H1 (cell line): Measurements from ENCODE around the gene UPP1. TPM values are rescaled to one million over a fixed set of nuclear protein-coding genes. Genes with fewer than 3 reads are reported as not detected.
A peak's percentile ranks its signal among the peaks of the same experiment; 100 is the strongest.

ENCODE experiments used
- CTCF ChIA-PET: fragments of 300-600 bp; sonication (Branson Sonifier 250); formaldehyde crosslinking; loops from one replicate; lab custom pipeline; 2021; ENCODE audit not compliant: partially characterized antibody; lab: Charles Lee
- POLR2A ChIA-PET: fragments of 300-600 bp; sonication (Branson Sonifier 250); formaldehyde crosslinking; loops from one replicate; lab custom pipeline; 2021; ENCODE audit warnings: inconsistent platforms; ENCODE audit not compliant: partially characterized antibody; lab: Charles Lee
- DNase-seq, 2 experiments: peaks; one replicate each; pipeline versions ENCODE4 v3.0.0 to v3.0.0-alpha.2; 2010 to 2022; ENCODE audit warnings: low spot score in 2 of 2, low read depth in 1 of 2, mixed read lengths in 1 of 2
- FAIRE-seq: peaks from 2 replicates; lab custom pipeline; 2011; peaks lifted over from hg19 to GRCh38; lab: Jason Lieb, UNC
- H2AFZ ChIP-seq: 2 replicates; pipeline ENCODE4 v1.8.1; 2012; ENCODE audit warnings: low read length, inconsistent platforms
- H2AK5ac ChIP-seq: 2 replicates; pipeline ENCODE4 v1.6.1; 2013; ENCODE audit warnings: low read depth, low read length
- H2BK120ac ChIP-seq: replicated peaks from 2 replicates; pipeline ENCODE3; 2013; ENCODE audit warnings: low read depth, low read length, inconsistent platforms
- H2BK12ac ChIP-seq: 2 replicates; pipeline ENCODE4 v1.6.1; 2013; ENCODE audit warnings: low read depth, low read length
- H2BK15ac ChIP-seq: 2 replicates; pipeline ENCODE4 v1.6.1; 2013; ENCODE audit warnings: low read length
- H2BK20ac ChIP-seq: 2 replicates; pipeline ENCODE4 v1.6.1; 2013; ENCODE audit warnings: low read length
- H2BK5ac ChIP-seq: 2 replicates; pipeline ENCODE4 v1.6.1; 2013; ENCODE audit warnings: low read depth, low read length
- H3K14ac ChIP-seq: 2 replicates; pipeline ENCODE4 v1.6.1; 2013; ENCODE audit warnings: inconsistent platforms; ENCODE audit not compliant: insufficient read length
- H3K18ac ChIP-seq: 2 replicates; pipeline ENCODE4 v1.6.1; 2013; ENCODE audit warnings: low read length; ENCODE audit errors: extremely low read depth
- H3K23ac ChIP-seq: 2 replicates; pipeline ENCODE4 v1.6.1; 2013; ENCODE audit warnings: inconsistent platforms; ENCODE audit not compliant: insufficient read length
- H3K23me2 ChIP-seq: 2 replicates; pipeline ENCODE4 v1.6.1; 2013; ENCODE audit warnings: low read depth, low read length
- H3K27ac ChIP-seq: 2 replicates; pipeline ENCODE4 v1.6.1; 2011; ENCODE audit warnings: low read depth, low read length, inconsistent platforms
- H3K27me3 ChIP-seq, 4 experiments: replicated peaks in 1 of 4; 1 replicate in 1 of 4; 2 replicates in 3 of 4; pipeline versions ENCODE4 v1.6.1 to v1.8.1; 2011 to 2013; ENCODE audit warnings: low read length in 3 of 4, mild to moderate bottlenecking in 3 of 4, inconsistent platforms in 2 of 4, mixed read lengths in 2 of 4, moderate library complexity in 1 of 4; ENCODE audit not compliant: control insufficient read depth in 3 of 4, insufficient read depth in 3 of 4; ENCODE audit errors: extremely low read depth in 1 of 4
- H3K36me3 ChIP-seq, 4 experiments: 2 replicates each; pipeline versions ENCODE4 v1.6.1 to v1.8.1; 2011 to 2013; ENCODE audit warnings: mild to moderate bottlenecking in 4 of 4, low read length in 3 of 4, moderate library complexity in 2 of 4, control low read depth in 1 of 4, inconsistent platforms in 1 of 4; ENCODE audit not compliant: insufficient read depth in 4 of 4, control insufficient read depth in 2 of 4
- H3K4ac ChIP-seq: replicated peaks from 2 replicates; pipeline ENCODE3; 2013; ENCODE audit warnings: low read length, low read depth, mixed read lengths, inconsistent platforms; ENCODE audit not compliant: insufficient read length
- H3K4me1 ChIP-seq, 4 experiments: replicated peaks in 1 of 4; 1 replicate in 1 of 4; 2 replicates in 3 of 4; pipeline versions ENCODE4 v1.6.1 to v1.8.1; 2011 to 2013; ENCODE audit warnings: low read length in 3 of 4, inconsistent platforms in 2 of 4, mixed read lengths in 1 of 4; ENCODE audit not compliant: insufficient read depth in 4 of 4, control insufficient read depth in 3 of 4
- H3K4me2 ChIP-seq, 2 experiments: 2 replicates each; pipeline versions ENCODE4 v1.6.1 to v1.8.1; 2011 to 2013; ENCODE audit warnings: low read depth in 2 of 2, low read length in 2 of 2, control low read depth in 1 of 2, inconsistent platforms in 1 of 2, mild to moderate bottlenecking in 1 of 2; ENCODE audit not compliant: insufficient read depth in 1 of 2
- H3K4me3 ChIP-seq, 4 experiments: fragments of 200-600, 300-600 bp in 1 of 4; sonication (generic), shearing (Covaris generic), sonication (Bioruptor Twin) in 1 of 4; 2 replicates each; pipeline versions ENCODE4 v1.5.1 to v1.8.1; 2011 to 2016; ENCODE audit warnings: low read length in 4 of 4, low read depth in 3 of 4, control low read depth in 2 of 4, inconsistent platforms in 2 of 4, mild to moderate bottlenecking in 2 of 4, mixed read lengths in 1 of 4, moderate library complexity in 1 of 4; ENCODE audit not compliant: insufficient read depth in 2 of 4; ENCODE audit errors: extremely low read depth in 1 of 4
- H3K56ac ChIP-seq: replicated peaks from 2 replicates; pipeline ENCODE3; 2013; ENCODE audit warnings: low read depth, mild to moderate bottlenecking, mixed read lengths, low read length, inconsistent platforms; ENCODE audit not compliant: insufficient read length
- H3K79me1 ChIP-seq: 2 replicates; pipeline ENCODE4 v1.6.1; 2013; ENCODE audit warnings: low read depth, low read length, control low read depth
- H3K79me2 ChIP-seq, 2 experiments: 2 replicates each; pipeline versions ENCODE4 v1.6.1 to v1.8.1; 2012 to 2013; ENCODE audit warnings: low read length in 2 of 2, mild to moderate bottlenecking in 2 of 2, inconsistent platforms in 1 of 2; ENCODE audit not compliant: insufficient read depth in 2 of 2, control insufficient read depth in 1 of 2
- H3K9ac ChIP-seq, 4 experiments: replicated peaks in 1 of 4; 1 replicate in 1 of 4; 2 replicates in 3 of 4; pipeline versions ENCODE4 v1.6.1 to v1.8.1; 2011 to 2013; ENCODE audit warnings: low read depth in 3 of 4, low read length in 3 of 4, control low read depth in 2 of 4, mild to moderate bottlenecking in 2 of 4, moderate library complexity in 2 of 4, inconsistent platforms in 1 of 4; ENCODE audit errors: extremely low read depth in 1 of 4
- H3K9me3 ChIP-seq, 2 experiments: 2 replicates each; pipeline versions ENCODE4 v1.6.1 to v1.8.1; 2012 to 2013; ENCODE audit warnings: mild to moderate bottlenecking in 2 of 2, moderate library complexity in 2 of 2, control low read depth in 1 of 2, inconsistent platforms in 1 of 2, low read depth in 1 of 2, low read length in 1 of 2, mixed read lengths in 1 of 2; ENCODE audit not compliant: insufficient read depth in 2 of 2
- H4K20me1 ChIP-seq, 2 experiments: replicated peaks in 1 of 2; 2 replicates each; pipeline versions ENCODE3 to v1.8.1; 2011 to 2013; ENCODE audit warnings: inconsistent platforms in 2 of 2, low read length in 2 of 2, mild to moderate bottlenecking in 1 of 2; ENCODE audit not compliant: insufficient read depth in 2 of 2, control insufficient read depth in 1 of 2
- H4K5ac ChIP-seq: 2 replicates; pipeline ENCODE4 v1.6.1; 2013; ENCODE audit warnings: low read length, low read depth, mixed read lengths, inconsistent platforms; ENCODE audit not compliant: insufficient read length
- H4K8ac ChIP-seq: 2 replicates; pipeline ENCODE4 v1.8.0; 2013; ENCODE audit warnings: mild to moderate bottlenecking, moderate library complexity, low read length, inconsistent platforms; ENCODE audit not compliant: insufficient read depth; ENCODE audit errors: extremely low read depth
- H4K91ac ChIP-seq: replicated peaks from 2 replicates; pipeline ENCODE3; 2013; ENCODE audit warnings: low read length, mixed read lengths, inconsistent platforms; ENCODE audit not compliant: insufficient read length
- CBX8 ChIP-seq: fragments of 300-800, 300-1000 bp; sonication (generic); IDR thresholded peaks from 2 replicates; pipeline ENCODE4 v1.7.1; 2016; ENCODE audit warnings: low read depth, low read length, borderline replicate concordance
- CEBPB ChIP-seq: IDR thresholded peaks from 2 replicates; pipeline ENCODE4 v1.6.1; 2012; ENCODE audit warnings: low read depth, low read length
- MAFK ChIP-seq: IDR thresholded peaks from 2 replicates; pipeline ENCODE4 v1.6.1; 2012; ENCODE audit warnings: low read depth, mild to moderate bottlenecking, improper control_type of control experiment, low read length
- POLR2A ChIP-seq, 2 experiments: IDR thresholded peaks; 1 replicate in 1 of 2; 2 replicates in 1 of 2; pipeline ENCODE4 v1.6.1; 2011; ENCODE audit warnings: low read depth in 2 of 2, low read length in 2 of 2, mild to moderate bottlenecking in 2 of 2; ENCODE audit errors: control extremely low read depth in 1 of 2
- YY1 ChIP-seq: IDR thresholded peaks from 2 replicates; pipeline ENCODE4 v1.6.1; 2011; ENCODE audit warnings: low read depth, mild to moderate bottlenecking, low read length
- WGBS, 2 experiments: shearing (Covaris generic) in 1 of 2; methylation state at CpG; one replicate each; pipeline versions ENCODE4 v1.1.6 to v1.1.7; 2013 to 2015; ENCODE audit warnings: low lambda C conversion rate in 2 of 2, mixed read lengths in 2 of 2, inconsistent platforms in 1 of 2, low coverage in 1 of 2, missing lambda C conversion rate in 1 of 2; ENCODE audit not compliant: insufficient replicate concordance in 2 of 2, insufficient coverage in 1 of 2, insufficient read length in 1 of 2; ENCODE audit errors: extremely low coverage in 1 of 2, missing lambda C conversion rate in 1 of 2; 5-methylcytosine and 5-hydroxymethylcytosine counted together
- polyA plus RNA-seq, 7 experiments: library from polyadenylated mRNA; depleted of rRNA in 3 of 7; stranded (reverse) in 5 of 7; unstranded in 2 of 7; fragments of >200 nt in 5 of 7; fragments of 200-250 nt in 2 of 7; gene quantifications; 1 replicate in 5 of 7; 2 replicates in 1 of 7; 4 replicates in 1 of 7; pipeline versions ENCODE4 v1.2.1 to v1.2.3, GENCODE V29; 2011 to 2013; ENCODE audit warnings: missing spikeins in 2 of 7, mixed read lengths in 2 of 7
- total RNA-seq: library from RNA; stranded (reverse); fragmentation: NEBNext Ultra II Directional; extraction: Animal tissue kit (Norgen Biotek cat#: 25700); gene quantifications from 2 replicates; pipeline ENCODE4 v1.2.1, GENCODE V29; 2021
- TF ChIP-seq, protein P1 (sequence below): IDR thresholded peaks from 2 replicates; pipeline ENCODE4 v1.6.1; 2012; ENCODE audit warnings: inconsistent platforms
- TF ChIP-seq, protein P2 (sequence below), 3 experiments: IDR thresholded peaks; 1 replicate in 2 of 3; 2 replicates in 1 of 3; pipeline versions ENCODE4 v1.5.1 to v1.6.1; 2011; ENCODE audit warnings: low read length in 3 of 3, mild to moderate bottlenecking in 3 of 3, inconsistent platforms in 2 of 3, low read depth in 1 of 3, moderate library complexity in 1 of 3; ENCODE audit not compliant: insufficient read depth in 1 of 3; ENCODE audit errors: control extremely low read depth in 1 of 3
- TF ChIP-seq, protein P3 (sequence below): IDR thresholded peaks from 2 replicates; pipeline ENCODE4 v1.6.1; 2011; ENCODE audit warnings: low read depth, mild to moderate bottlenecking, low read length; ENCODE audit not compliant: insufficient read depth

UPP1 gene
- total and polyA plus RNA-seq, 2 of the 8 experiments (the other 6 are each of a cell fraction or from before 2014, with no cell fraction given): 40.7 to 46.2 TPM

DNA sequence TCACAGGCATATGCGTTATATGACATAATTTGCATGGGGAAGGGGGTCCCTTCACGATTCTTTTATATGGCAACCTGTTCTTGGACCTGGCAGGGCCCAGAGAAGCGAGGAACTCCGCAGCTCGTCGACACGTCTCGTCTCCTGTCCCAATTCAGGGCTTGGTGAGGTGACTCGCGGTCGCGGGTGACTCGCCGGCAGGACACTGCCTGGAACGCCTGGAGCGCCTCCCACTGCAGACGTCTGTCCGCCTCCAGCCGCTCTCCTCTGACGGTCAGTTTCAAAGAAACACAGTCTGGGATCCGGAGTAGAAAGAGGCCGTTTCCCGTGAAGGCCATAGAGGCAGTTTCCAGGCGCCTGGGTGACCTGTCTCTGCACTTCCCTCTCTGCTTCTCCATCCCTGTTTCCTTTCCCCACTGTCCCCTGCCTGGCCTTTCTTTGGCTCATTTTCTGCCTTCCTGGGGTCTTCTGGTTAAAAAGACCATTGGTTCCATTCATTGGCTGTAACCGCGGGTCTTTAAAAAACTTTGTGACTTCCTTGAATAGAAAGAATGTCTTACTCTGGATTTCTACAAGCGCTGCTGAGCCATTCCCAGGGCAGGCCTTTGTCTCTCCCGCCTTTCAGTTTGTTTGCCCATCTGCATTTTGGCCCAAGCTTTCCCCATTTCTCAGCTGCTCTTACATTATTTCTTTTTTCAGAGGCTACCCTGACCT lies 1.2 kb downstream of the UPP1 start:
- H2BK120ac ChIP-seq: no peak overlapping the region
- H2BK20ac ChIP-seq: no peak overlapping the region
- H3K18ac ChIP-seq: peak overlapping the region; percentile 73; the same call in 1 of the 2 replicates
- FAIRE-seq (peak; percentile 57), DNase-seq (peak in 1 of 2 experiments; percentile 58)
- H2BK15ac ChIP-seq: no peak overlapping the region
- peaks cover 2% of the 10 kb centered on the region; the same call in 1 of the 2 replicates for H3K79me1 ChIP-seq
- H2AFZ ChIP-seq: no peak overlapping the region
- H3K56ac ChIP-seq: no peak overlapping the region
- H3K36me3 ChIP-seq: peaks cover 9 to 37% (median 21%) of the 10 kb centered on the region in 4 experiments; a peak in 7 of 8 replicates
- H4K20me1 ChIP-seq: no peaks in the 10 kb centered on the region
- H3K4me2 ChIP-seq: peak overlapping the region; percentile 88 to 92
- no peak overlapping the region for H3K27ac ChIP-seq
- peaks cover 5 to 11% (median 7%) of the 10 kb centered on the region in 4 experiments for H3K4me1 ChIP-seq
- ChIA-PET POLR2A (interaction anchor here (0.8 to 5.1 kb wide), 14 partner anchors 8 to 116 kb away, joined by 3 to 36 read pairs (median 9); partner anchors contain the start of gene C7orf57), CTCF (interaction anchor here (0.6 to 1.0 kb wide), 4 partner anchors 13 to 323 kb away, joined by 3 to 4 read pairs (median 3); no protein-coding TSS in a partner anchor)
- H3K14ac ChIP-seq: no peak overlapping the region
- no peak overlapping the region for H4K91ac ChIP-seq
- H3K23me2 ChIP-seq: peaks cover 7% of the 10 kb centered on the region; the same call in 1 of the 2 replicates
- H3K4ac ChIP-seq: no peak overlapping the region
- 4% methylated on average over 28 of the region's 28 CpGs; no CpG with 5 or more reads in 1 of the 2 experiments for WGBS, 2 experiments
- H3K27me3 ChIP-seq: no peaks in the 10 kb centered on the region
- H4K5ac ChIP-seq: peak overlapping the region; percentile 60
- no peaks in the 10 kb centered on the region for H3K9me3 ChIP-seq
- no peak overlapping the region for H2BK12ac ChIP-seq
- peak overlapping the region; percentile 64 to 85 (median 80) for H3K4me3 ChIP-seq
- peaks cover 0 to 6% of the 10 kb centered on the region in 2 experiments; a peak in 1 of 4 replicates for H3K79me2 ChIP-seq
- peak overlapping the region; percentile 0; the same call in 1 of the 2 replicates for H4K8ac ChIP-seq
- H3K23ac ChIP-seq: no peak overlapping the region
- no peak overlapping the region for H2AK5ac ChIP-seq
- no peak overlapping the region; the same call in 1 of the 2 replicates for H2BK5ac ChIP-seq
- peak overlapping the region; percentile 52 to 77 (median 68) for H3K9ac ChIP-seq
- TF ChIP-seq, protein P1, sequence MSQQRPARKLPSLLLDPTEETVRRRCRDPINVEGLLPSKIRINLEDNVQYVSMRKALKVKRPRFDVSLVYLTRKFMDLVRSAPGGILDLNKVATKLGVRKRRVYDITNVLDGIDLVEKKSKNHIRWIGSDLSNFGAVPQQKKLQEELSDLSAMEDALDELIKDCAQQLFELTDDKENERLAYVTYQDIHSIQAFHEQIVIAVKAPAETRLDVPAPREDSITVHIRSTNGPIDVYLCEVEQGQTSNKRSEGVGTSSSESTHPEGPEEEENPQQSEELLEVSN: no peak
- TF ChIP-seq CBX8 (no peak), MAFK (no peak), POLR2A (IDR thresholded peaks at IDR 0.05; ENCODE audit: control extremely low read depth in 1 of 2, low read depth in 2 of 2, low read length in 2 of 2) (peak in 1 of 2 experiments; percentile 64; a peak in 1 of 3 replicates), CEBPB (no peak), YY1 (no peak)
- TF ChIP-seq, protein P2, sequence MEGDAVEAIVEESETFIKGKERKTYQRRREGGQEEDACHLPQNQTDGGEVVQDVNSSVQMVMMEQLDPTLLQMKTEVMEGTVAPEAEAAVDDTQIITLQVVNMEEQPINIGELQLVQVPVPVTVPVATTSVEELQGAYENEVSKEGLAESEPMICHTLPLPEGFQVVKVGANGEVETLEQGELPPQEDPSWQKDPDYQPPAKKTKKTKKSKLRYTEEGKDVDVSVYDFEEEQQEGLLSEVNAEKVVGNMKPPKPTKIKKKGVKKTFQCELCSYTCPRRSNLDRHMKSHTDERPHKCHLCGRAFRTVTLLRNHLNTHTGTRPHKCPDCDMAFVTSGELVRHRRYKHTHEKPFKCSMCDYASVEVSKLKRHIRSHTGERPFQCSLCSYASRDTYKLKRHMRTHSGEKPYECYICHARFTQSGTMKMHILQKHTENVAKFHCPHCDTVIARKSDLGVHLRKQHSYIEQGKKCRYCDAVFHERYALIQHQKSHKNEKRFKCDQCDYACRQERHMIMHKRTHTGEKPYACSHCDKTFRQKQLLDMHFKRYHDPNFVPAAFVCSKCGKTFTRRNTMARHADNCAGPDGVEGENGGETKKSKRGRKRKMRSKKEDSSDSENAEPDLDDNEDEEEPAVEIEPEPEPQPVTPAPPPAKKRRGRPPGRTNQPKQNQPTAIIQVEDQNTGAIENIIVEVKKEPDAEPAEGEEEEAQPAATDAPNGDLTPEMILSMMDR (IDR thresholded peaks at IDR 0.05; ENCODE audit: control extremely low read depth in 1 of 3, insufficient read depth in 1 of 3, low read depth in 1 of 3, low read length in 3 of 3): no peak
- TF ChIP-seq, protein P3, sequence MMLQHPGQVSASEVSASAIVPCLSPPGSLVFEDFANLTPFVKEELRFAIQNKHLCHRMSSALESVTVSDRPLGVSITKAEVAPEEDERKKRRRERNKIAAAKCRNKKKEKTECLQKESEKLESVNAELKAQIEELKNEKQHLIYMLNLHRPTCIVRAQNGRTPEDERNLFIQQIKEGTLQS: no peak
